SK-N-SH (cell line): Measurements from ENCODE around the gene GNA15. TPM values are rescaled to one million over a fixed set of nuclear protein-coding genes. Genes with fewer than 3 reads are reported as not detected.

Experiments
- CTCF ChIA-PET: fragments of 300-600, 350-600 bp; formaldehyde crosslinking; extraction: SDS; loops from one replicate; lab custom pipeline; 2021; lab: Yijun Ruan, JAX
- POLR2A ChIA-PET: fragments of 350-600 bp; sonication (Branson Sonifier 250); formaldehyde crosslinking; extraction: SDS; loops from one replicate; lab custom pipeline; 2020; ENCODE audit warnings: antibody characterized with exemption, inconsistent platforms; lab: Yijun Ruan, JAX
- DNase-seq: peaks from one replicate; pipeline ENCODE4 v3.0.0; 2012
- H2AFZ ChIP-seq: fragments of 200-600 bp; sonication (generic); 2 replicates; pipeline ENCODE4 v1.8.1; 2016; ENCODE audit warnings: antibody characterized with exemption, mild to moderate bottlenecking, low read depth
- H3F3A ChIP-seq: fragments of 200-600 bp; sonication (generic); replicated peaks from 2 replicates; pipeline ENCODE3; 2016; ENCODE audit warnings: antibody characterized with exemption, mild to moderate bottlenecking; ENCODE audit not compliant: insufficient read depth
- H3K27ac ChIP-seq, 2 experiments: fragments of 200-500 bp in 1 of 2; fragments of 200-600 bp in 1 of 2; sonication (Bioruptor generic) in 1 of 2; sonication (generic), shearing (Covaris generic) in 1 of 2; 2 replicates each; pipeline versions ENCODE4 v1.5.1 to v1.6.1; 2014 to 2016; ENCODE audit warnings: low read depth in 2 of 2, inconsistent platforms in 1 of 2, low read length in 1 of 2, mild to moderate bottlenecking in 1 of 2, mixed read lengths in 1 of 2
- H3K27me3 ChIP-seq: fragments of 200-600 bp; sonication (generic), shearing (Covaris generic); 2 replicates; pipeline ENCODE4 v1.6.1; 2016; ENCODE audit warnings: mixed run types; ENCODE audit not compliant: insufficient read depth
- H3K36me3 ChIP-seq, 2 experiments: fragments of 200-500 bp in 1 of 2; fragments of 200-600 bp in 1 of 2; sonication (Bioruptor generic) in 1 of 2; sonication (generic) in 1 of 2; replicated peaks in 1 of 2; 2 replicates each; pipeline versions ENCODE3 to v1.5.1; 2014 to 2016; ENCODE audit warnings: low read length in 1 of 2, mild to moderate bottlenecking in 1 of 2; ENCODE audit not compliant: insufficient read depth in 2 of 2, control insufficient read depth in 1 of 2
- H3K4me1 ChIP-seq, 2 experiments: fragments of 200-500 bp in 1 of 2; fragments of 200-600 bp in 1 of 2; sonication (Bioruptor generic) in 1 of 2; sonication (generic), shearing (Covaris generic) in 1 of 2; 2 replicates each; pipeline versions ENCODE4 v1.5.1 to v1.6.1; 2014 to 2016; ENCODE audit warnings: low read depth in 1 of 2, low read length in 1 of 2, mixed run types in 1 of 2; ENCODE audit not compliant: insufficient read depth in 2 of 2, control insufficient read depth in 1 of 2
- H3K4me2 ChIP-seq: fragments of 200-600 bp; sonication (generic), shearing (Covaris generic); 2 replicates; pipeline ENCODE4 v1.6.1; 2017; ENCODE audit warnings: mixed run types
- H3K4me3 ChIP-seq, 2 experiments: fragments of 200-500 bp in 1 of 2; fragments of 200-600 bp in 1 of 2; sonication (Bioruptor generic) in 1 of 2; sonication (generic), shearing (Covaris generic) in 1 of 2; 2 replicates each; pipeline versions ENCODE4 v1.5.1 to v1.8.1; 2014 to 2016; ENCODE audit warnings: low read depth in 2 of 2, inconsistent platforms in 1 of 2, low read length in 1 of 2, mild to moderate bottlenecking in 1 of 2, mixed read lengths in 1 of 2, moderate library complexity in 1 of 2
- H3K79me2 ChIP-seq: fragments of 200-600 bp; sonication (generic); 2 replicates; pipeline ENCODE4 v1.8.1; 2017; ENCODE audit warnings: mild to moderate bottlenecking; ENCODE audit not compliant: insufficient read depth
- H3K9ac ChIP-seq: fragments of 200-600 bp; sonication (generic); 2 replicates; pipeline ENCODE4 v1.6.1; 2017; ENCODE audit warnings: mixed run types
- H3K9me2 ChIP-seq: fragments of 200-600 bp; sonication (generic); 2 replicates; pipeline ENCODE4 v1.6.1; 2017; ENCODE audit warnings: mixed run types
- H3K9me3 ChIP-seq: fragments of 200-600 bp; sonication (generic); 2 replicates; pipeline ENCODE4 v1.6.1; 2017; ENCODE audit warnings: mixed run types, mild to moderate bottlenecking, moderate library complexity
- H4K20me1 ChIP-seq: fragments of 200-600 bp; sonication (generic); 2 replicates; pipeline ENCODE4 v1.6.1; 2017; ENCODE audit warnings: mild to moderate bottlenecking, mixed run types; ENCODE audit not compliant: insufficient read depth
- FOXJ3 ChIP-seq: sonication (generic); formaldehyde crosslinking; IDR thresholded peaks from 2 replicates; pipeline ENCODE4 v1.5.1; 2020; ENCODE audit warnings: mild to moderate bottlenecking, missing genetic modification reagents
- GATA2 ChIP-seq: sonication (generic); formaldehyde crosslinking; IDR thresholded peaks from 2 replicates; pipeline ENCODE4 v1.5.0; 2020; ENCODE audit warnings: mild to moderate bottlenecking, missing genetic modification reagents
- MEF2A ChIP-seq: IDR thresholded peaks from 2 replicates; pipeline ENCODE4 v1.4.0; 2012; ENCODE audit warnings: low read depth, borderline replicate concordance
- MXI1 ChIP-seq: IDR thresholded peaks from 2 replicates; pipeline ENCODE4 v1.6.1; 2012; ENCODE audit warnings: mild to moderate bottlenecking, low read depth, low read length, improper control_type of control experiment
- RAD21 ChIP-seq: IDR thresholded peaks from 2 replicates; pipeline ENCODE4 v1.6.1; 2012; ENCODE audit warnings: mild to moderate bottlenecking, low read length
- RCOR1 ChIP-seq: fragments of 150-350 bp; IDR thresholded peaks from 2 replicates; pipeline ENCODE4 v1.6.1; 2017; ENCODE audit warnings: antibody characterized with exemption, low read length
- RFX5 ChIP-seq: IDR thresholded peaks from 2 replicates; pipeline ENCODE4 v1.6.1; 2012; ENCODE audit warnings: mild to moderate bottlenecking, improper control_type of control experiment, low read length
- TEAD4 ChIP-seq: IDR thresholded peaks from 2 replicates; pipeline ENCODE4 v1.4.0; 2012; ENCODE audit warnings: mild to moderate bottlenecking, borderline replicate concordance; ENCODE audit not compliant: insufficient read depth
- YY1 ChIP-seq: IDR thresholded peaks from 2 replicates; pipeline ENCODE4 v1.4.0; 2012; ENCODE audit warnings: low read depth, mild to moderate bottlenecking
- WGBS: methylation state at CpG from one replicate; pipeline ENCODE4 v1.1.6; 2017; ENCODE audit warnings: low lambda C conversion rate; 5-methylcytosine and 5-hydroxymethylcytosine counted together
- polyA plus RNA-seq, 3 experiments: library from polyadenylated mRNA; depleted of rRNA; stranded (reverse); fragments of >200 nt; gene quantifications; 2 replicates each; pipeline ENCODE4 v1.2.3, GENCODE V29; 2012
- TF ChIP-seq, protein P1 (sequence below): IDR thresholded peaks from 2 replicates; pipeline ENCODE4 v1.4.0; 2012; ENCODE audit warnings: low read depth, borderline replicate concordance
- TF ChIP-seq, protein P2 (sequence below): fragments of 150-350 bp; IDR thresholded peaks from 2 replicates; pipeline ENCODE4 v1.6.1; 2016; ENCODE audit warnings: mild to moderate bottlenecking, low read depth, low read length
- TF ChIP-seq, protein P3 (sequence below): IDR thresholded peaks from 2 replicates; pipeline ENCODE4; 2012
- TF ChIP-seq, protein P4 (sequence below): fragments of 150-350 bp; IDR thresholded peaks from 2 replicates; pipeline ENCODE4 v1.6.1; 2017; ENCODE audit warnings: antibody characterized with exemption, low read length, low read depth, borderline replicate concordance
- TF ChIP-seq, protein P5 (sequence below): IDR thresholded peaks from 2 replicates; pipeline ENCODE4 v1.4.0; 2012; ENCODE audit warnings: low read depth, borderline replicate concordance

The GNA15 gene
- polyA plus RNA-seq, 1 of the 3 experiments (the other 2 are of a cell fraction), result 0.05 TPM

DNA sequence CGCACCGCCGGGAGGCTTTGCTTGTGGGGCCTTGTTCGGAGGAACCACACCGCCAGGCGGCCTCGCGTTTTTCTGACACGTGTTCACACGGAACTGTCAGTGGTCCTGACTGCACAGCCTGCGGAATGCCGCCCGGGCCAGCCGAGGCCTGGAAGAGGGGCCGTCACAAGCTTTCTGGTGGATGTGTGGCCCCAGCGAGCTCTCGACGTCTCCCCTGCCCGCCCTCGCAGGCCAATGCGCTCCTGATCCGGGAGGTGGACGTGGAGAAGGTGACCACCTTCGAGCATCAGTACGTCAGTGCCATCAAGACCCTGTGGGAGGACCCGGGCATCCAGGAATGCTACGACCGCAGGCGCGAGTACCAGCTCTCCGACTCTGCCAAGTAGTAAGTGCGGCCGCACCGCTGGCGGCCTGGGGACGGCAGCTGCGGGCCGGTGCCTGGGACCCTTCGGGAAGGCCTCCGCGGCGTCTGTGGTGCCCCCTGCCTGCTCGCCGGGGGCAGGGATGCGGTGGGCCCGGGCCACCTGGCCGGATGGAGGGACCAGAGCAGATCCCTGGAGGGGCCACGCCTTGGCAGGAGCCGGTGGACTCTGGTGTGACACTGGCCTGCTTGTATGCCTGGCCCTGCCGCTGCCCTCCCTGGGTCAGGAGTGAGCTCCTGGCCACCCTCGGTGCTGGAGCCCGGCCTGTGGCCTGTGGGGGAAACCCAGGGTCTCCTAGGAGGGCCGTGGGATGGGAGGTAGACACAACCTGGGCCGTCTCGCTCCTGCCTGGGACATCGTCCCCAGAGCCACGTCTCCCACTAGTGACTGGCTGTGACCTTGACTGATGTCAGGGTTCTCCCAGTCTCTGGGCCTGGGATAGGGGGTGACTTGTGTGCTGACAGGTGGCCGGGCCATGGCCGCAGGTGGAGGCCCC lies 22.5 kb upstream of the GNA15 start (continued):
- TF ChIP-seq, protein P1, sequence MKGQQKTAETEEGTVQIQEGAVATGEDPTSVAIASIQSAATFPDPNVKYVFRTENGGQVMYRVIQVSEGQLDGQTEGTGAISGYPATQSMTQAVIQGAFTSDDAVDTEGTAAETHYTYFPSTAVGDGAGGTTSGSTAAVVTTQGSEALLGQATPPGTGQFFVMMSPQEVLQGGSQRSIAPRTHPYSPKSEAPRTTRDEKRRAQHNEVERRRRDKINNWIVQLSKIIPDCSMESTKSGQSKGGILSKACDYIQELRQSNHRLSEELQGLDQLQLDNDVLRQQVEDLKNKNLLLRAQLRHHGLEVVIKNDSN, result no peak
- TF ChIP-seq MXI1, result no peak
- no peak for TF ChIP-seq YY1
- TF ChIP-seq RAD21, result no peak

DNA sequence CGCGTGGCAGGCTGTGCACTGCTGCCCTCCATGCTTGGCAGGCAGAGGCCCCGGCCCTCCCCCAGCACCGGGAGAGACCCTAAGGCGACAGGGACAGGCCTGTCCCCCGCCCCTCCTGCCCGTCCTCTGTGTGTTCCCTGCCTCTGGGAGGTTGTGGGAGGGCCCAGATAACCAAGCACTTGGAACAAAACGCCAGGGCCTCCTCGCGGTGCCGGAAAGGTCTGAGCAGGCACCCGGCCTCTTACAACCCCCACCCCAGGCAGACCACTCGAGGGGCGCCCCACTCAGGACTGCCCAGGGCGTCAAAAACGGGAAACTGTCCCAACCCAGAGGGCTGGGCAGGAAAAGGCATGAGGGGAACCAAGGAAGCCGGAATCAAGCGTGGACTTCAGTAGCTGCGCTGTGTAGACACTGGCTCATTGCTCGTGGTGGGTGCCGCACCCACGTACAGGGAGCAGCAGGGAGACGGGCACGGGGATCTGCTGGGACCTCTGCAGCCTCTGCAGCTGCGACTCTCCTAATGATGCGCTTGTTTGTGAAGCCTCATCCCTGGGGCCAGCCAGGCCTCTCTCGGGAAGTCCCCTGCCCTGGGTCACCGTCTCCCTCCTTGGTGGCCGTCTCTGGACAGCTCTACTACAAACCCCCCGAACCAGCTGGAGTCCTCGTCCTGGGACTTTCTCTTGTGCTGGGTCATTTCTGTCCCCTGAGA lies 21.7 kb upstream of the GNA15 start:
- H3K27me3 ChIP-seq, result no peaks in the 10 kb centered on the region
- peaks cover 30% of the 10 kb centered on the region; the same call in 1 of the 2 replicates for H3K79me2 ChIP-seq
- no peak for DNase-seq
- WGBS, result 84% methylated on average over 7 of the region's 31 CpGs
- peaks cover 17% of the 10 kb centered on the region for H4K20me1 ChIP-seq
- TF ChIP-seq TEAD4, result no peak
- no peak for TF ChIP-seq FOXJ3 (CRISPR knock-in tag)
- TF ChIP-seq, protein P2, sequence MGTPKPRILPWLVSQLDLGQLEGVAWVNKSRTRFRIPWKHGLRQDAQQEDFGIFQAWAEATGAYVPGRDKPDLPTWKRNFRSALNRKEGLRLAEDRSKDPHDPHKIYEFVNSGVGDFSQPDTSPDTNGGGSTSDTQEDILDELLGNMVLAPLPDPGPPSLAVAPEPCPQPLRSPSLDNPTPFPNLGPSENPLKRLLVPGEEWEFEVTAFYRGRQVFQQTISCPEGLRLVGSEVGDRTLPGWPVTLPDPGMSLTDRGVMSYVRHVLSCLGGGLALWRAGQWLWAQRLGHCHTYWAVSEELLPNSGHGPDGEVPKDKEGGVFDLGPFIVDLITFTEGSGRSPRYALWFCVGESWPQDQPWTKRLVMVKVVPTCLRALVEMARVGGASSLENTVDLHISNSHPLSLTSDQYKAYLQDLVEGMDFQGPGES, result no peak
- TF ChIP-seq RCOR1, result no peak
- no peak for TF ChIP-seq YY1
- TF ChIP-seq GATA2 (CRISPR knock-in tag), result no peak
- TF ChIP-seq, all 33 proteins: peak for 0
- H3K9me3 ChIP-seq, result no peaks in the 10 kb centered on the region
- H3K27ac ChIP-seq, result no peak overlapping the region
- no peaks in the 10 kb centered on the region for H3K4me1 ChIP-seq
- no peak overlapping the region for H3K4me3 ChIP-seq
- ChIA-PET CTCF (interaction anchor here (0.7 kb wide), 1 partner anchor 10 kb away, joined by 4 read pairs; no protein-coding TSS in a partner anchor), POLR2A (no interaction called here)
- H3K9ac ChIP-seq, result no peak overlapping the region
- no peak overlapping the region for H2AFZ ChIP-seq
- H3K9me2 ChIP-seq, result no peaks in the 10 kb centered on the region
- peaks cover 4 to 8% of the 10 kb centered on the region in 2 experiments for H3K36me3 ChIP-seq
- H3K4me2 ChIP-seq, result no peak overlapping the region
- no peaks in the 10 kb centered on the region for H3F3A ChIP-seq

DNA sequence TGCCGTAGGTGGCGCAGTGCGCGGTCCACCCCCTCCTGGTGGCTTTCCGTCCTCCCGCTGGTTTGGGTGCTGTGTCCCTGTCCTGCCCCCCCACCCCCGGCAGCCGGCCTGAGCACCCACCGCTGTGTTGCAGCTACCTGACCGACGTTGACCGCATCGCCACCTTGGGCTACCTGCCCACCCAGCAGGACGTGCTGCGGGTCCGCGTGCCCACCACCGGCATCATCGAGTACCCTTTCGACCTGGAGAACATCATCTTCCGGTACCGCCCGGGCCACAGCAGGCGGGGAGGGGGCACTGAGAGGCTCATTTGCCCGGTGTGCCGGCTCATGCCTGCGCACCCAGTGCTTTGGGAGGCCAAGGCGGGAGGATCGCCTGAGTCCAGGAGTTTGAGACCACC lies 21.0 kb upstream of the GNA15 start:
- DNase-seq, result no peak
- no peaks in the 10 kb centered on the region for H3K27me3 ChIP-seq
- H2AFZ ChIP-seq, result no peak overlapping the region
- H3K4me3 ChIP-seq, result no peak overlapping the region
- no peaks in the 10 kb centered on the region for H3K4me1 ChIP-seq
- H3K27ac ChIP-seq, result no peak overlapping the region
- H3K9ac ChIP-seq, result no peak overlapping the region
- ChIA-PET POLR2A (interaction anchor here (0.7 kb wide), 1 partner anchor 149 kb away, joined by 3 read pairs; no protein-coding TSS in a partner anchor), CTCF (interaction anchor here (0.7 to 2.7 kb wide), 2 partner anchors 10 to 11 kb away, joined by 4 to 16 read pairs; no protein-coding TSS in a partner anchor)
- TF ChIP-seq RFX5 (no peak), TEAD4 (no peak), MEF2A (no peak)
- TF ChIP-seq, protein P3, sequence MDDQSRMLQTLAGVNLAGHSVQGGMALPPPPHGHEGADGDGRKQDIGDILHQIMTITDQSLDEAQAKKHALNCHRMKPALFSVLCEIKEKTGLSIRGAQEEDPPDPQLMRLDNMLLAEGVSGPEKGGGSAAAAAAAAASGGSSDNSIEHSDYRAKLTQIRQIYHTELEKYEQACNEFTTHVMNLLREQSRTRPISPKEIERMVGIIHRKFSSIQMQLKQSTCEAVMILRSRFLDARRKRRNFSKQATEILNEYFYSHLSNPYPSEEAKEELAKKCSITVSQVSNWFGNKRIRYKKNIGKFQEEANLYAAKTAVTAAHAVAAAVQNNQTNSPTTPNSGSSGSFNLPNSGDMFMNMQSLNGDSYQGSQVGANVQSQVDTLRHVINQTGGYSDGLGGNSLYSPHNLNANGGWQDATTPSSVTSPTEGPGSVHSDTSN, result no peak
- TF ChIP-seq, protein P4, sequence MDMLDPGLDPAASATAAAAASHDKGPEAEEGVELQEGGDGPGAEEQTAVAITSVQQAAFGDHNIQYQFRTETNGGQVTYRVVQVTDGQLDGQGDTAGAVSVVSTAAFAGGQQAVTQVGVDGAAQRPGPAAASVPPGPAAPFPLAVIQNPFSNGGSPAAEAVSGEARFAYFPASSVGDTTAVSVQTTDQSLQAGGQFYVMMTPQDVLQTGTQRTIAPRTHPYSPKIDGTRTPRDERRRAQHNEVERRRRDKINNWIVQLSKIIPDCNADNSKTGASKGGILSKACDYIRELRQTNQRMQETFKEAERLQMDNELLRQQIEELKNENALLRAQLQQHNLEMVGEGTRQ, result no peak
- TF ChIP-seq, protein P5, sequence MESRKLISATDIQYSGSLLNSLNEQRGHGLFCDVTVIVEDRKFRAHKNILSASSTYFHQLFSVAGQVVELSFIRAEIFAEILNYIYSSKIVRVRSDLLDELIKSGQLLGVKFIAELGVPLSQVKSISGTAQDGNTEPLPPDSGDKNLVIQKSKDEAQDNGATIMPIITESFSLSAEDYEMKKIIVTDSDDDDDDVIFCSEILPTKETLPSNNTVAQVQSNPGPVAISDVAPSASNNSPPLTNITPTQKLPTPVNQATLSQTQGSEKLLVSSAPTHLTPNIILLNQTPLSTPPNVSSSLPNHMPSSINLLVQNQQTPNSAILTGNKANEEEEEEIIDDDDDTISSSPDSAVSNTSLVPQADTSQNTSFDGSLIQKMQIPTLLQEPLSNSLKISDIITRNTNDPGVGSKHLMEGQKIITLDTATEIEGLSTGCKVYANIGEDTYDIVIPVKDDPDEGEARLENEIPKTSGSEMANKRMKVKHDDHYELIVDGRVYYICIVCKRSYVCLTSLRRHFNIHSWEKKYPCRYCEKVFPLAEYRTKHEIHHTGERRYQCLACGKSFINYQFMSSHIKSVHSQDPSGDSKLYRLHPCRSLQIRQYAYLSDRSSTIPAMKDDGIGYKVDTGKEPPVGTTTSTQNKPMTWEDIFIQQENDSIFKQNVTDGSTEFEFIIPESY, result no peak
- 96% methylated on average over 11 of the region's 29 CpGs for WGBS
- peaks cover 4 to 8% of the 10 kb centered on the region in 2 experiments for H3K36me3 ChIP-seq
- no peak overlapping the region for H3K4me2 ChIP-seq
- H3K9me2 ChIP-seq, result no peaks in the 10 kb centered on the region
- peaks cover 11% of the 10 kb centered on the region; the same call in 1 of the 2 replicates for H4K20me1 ChIP-seq
- H3K79me2 ChIP-seq, result peaks cover 24% of the 10 kb centered on the region; the same call in 1 of the 2 replicates
- H3F3A ChIP-seq, result no peaks in the 10 kb centered on the region
- no peaks in the 10 kb centered on the region for H3K9me3 ChIP-seq
